HG03280 (cell line): Measurements from ENCODE around the gene UPK1B.

ENCODE experiments used
- ATAC-seq: cut with Tn5 transposase; IDR thresholded peaks from one replicate; pipeline ENCODE4 v1.9.1; 2021; ENCODE audit warnings: mild to moderate bottlenecking, moderate library complexity; ENCODE audit not compliant: unreplicated experiment

Gene UPK1B

GRCh38 chr3:119175872-119176756 is 2.7 kb downstream of the UPK1B start:
- no peak for ATAC-seq

DNA sequence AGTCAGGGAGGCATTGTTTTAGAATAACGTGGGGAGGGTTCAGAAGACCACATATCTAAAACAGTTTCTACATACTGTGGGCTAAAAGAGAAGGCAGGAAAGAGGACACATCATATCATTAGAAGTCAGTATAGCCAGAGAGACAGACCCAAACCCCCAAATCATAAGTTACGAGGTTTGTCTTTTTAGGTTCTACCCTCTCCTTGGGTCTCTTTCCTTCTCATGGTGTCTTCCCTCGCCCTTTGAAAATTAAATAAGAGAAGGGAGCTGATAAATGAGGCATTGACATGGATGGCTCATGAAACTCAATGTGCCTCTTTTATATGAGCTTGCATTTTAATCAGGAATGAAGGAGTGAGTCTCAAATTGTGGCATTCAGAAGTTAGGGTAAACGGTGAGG is 3.4 kb downstream of the UPK1B start:
- ATAC-seq, result no peak

GRCh38 chr3:119177321-119177720 is 3.9 kb downstream of the UPK1B start:
- ATAC-seq, result no peak

DNA sequence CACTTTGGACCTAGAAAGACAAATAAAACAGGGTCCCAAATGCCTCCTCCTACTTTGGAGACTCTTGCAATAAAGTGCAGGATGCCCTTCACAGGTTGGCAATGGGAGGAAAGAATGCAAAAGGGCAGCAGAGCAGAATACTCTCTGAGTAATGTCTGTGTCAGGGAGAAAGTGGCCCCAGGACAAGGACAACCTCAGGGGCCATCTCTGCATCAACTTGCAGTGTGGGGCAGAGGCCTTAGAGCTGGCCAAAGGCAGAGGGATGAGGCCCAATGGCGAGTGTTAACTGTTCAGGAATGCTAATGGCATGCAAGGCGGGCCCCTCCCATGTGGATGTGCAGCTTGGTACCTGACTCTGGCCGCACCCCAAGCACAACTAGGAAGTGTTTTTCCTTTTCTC is 8.4 kb downstream of the UPK1B start:
- ATAC-seq, result no peak

GRCh38 chr3:119184111-119184510 is 10.7 kb downstream of the UPK1B start:
- ATAC-seq, result no peak

DNA sequence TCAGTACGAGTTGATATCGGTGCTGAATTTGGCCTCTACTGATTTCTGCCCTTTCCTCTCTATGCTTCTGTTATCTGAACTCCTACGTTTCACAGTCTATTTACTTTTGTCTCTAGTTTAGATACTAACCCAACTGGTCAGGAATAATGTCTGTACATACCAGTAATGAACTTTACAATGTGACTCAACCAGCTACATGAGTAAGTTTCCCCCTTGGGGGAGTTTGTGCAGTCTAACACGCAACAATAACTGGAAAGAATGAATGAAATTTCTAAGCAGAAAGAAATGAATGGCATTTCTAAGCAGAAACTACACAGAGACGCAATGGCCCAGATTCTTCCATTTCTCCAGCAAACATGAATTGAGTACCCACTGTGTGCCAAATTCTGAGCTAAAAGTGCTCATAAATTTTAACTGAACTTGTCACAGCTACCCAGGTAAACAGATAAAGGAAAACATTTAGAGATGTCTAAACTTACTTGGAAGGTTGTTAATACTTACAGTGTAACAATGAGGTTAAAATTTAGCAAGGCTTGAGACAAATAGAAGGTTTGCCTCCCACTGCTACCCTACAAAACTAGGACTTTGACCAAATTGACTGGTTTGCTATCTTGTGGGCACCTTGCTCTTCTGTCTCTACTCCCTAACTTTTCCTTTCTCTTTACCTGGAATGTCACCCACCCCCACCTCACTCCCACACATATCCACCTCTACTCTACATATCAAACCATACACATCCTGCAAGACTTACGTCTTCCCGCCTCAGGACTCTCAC is 11.6 kb downstream of the UPK1B start:
- no peak for ATAC-seq

- no peak for ATAC-seq
These were observed 13.9 kb downstream of the UPK1B start for GRCh38 chr3:119187266-119187665.

- ATAC-seq, result no peak
These were observed 18.4 kb downstream of the UPK1B start for GRCh38 chr3:119191800-119192199.

DNA sequence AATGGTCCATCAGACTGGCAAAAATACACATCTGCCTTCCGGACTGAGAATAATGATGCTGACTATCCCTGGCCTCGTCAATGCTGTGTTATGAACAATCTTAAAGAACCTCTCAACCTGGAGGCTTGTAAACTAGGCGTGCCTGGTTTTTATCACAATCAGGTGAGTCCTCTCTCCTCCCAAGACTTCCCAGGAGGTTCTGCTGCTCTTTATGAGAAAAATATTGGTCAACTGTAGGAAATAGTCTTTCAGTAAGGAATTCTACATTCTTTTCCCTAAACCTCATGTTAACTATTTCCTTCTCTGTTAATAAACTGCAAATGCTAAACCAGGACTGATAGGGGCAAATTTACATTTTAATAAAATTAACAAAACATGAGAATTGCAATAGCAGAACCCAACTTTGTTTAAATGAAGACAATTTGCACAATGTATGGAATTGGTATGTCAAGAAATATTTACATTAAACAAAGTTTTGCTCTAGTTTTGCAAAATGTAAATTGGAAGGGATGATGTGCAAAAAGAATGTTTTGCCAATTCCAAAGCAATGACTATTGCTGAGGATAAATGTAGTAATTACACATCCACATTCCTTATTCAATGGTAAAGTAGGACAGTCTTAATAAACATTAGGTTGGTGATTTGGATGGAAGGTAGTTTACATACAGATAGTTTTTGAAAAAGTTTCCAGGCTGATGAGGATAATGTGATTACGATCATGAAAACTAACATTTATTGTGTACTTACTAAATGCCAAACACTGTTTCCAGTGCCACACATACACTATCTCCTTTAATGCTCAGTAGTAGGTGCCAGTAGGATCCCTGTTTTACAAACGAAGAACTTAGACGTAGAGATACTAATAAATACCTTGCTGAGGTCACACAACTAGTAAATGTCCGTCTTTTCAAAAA is 21.1 kb downstream of the UPK1B start:
- no peak for ATAC-seq

GRCh38 chr3:119195151-119195476 is 21.7 kb downstream of the UPK1B start:
- ATAC-seq, result no peak

- ATAC-seq, result no peak
These were observed 22.5 kb downstream of the UPK1B start for GRCh38 chr3:119195911-119196310.

DNA sequence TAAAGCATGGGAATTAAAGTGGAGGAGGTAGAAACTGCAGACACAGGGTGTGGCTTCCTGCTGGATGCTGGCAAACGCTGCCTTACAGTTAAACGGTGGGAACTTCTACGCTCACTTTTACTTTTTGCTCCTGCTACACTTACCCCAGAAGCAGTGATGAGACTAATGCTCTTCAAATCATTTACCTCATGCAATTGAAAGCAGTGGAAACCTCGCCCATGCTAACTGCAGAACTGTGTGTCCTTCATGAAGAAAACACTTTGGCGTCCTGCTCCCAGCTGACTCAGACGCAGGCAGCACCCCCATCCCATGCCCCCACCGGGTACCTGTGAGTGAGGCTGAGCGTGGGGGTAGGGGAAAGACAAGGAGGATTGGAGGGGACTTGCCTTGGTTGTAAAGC is 31.8 kb downstream of the UPK1B start:
- ATAC-seq, result no peak

DNA sequence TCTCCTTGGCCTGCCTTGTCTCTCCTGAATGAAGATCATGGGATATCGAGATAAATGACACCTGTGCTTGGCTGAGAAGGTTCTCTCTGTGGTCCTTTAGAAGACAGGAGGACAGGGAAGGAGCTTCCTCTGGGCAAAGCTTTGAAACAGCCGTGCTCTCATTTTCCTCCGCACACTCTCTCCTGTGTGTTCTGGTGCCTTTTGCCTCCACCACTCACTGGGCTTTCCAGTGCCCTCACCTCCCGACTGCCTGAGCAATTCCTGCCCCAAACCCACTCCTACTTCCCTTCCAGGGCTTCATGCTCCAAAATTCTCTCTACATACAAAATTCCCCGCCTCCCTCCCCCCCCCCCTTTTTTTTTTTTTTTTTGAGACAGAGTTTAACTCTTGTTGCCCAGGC is 32.3 kb downstream of the UPK1B start:
- ATAC-seq, result no peak

GRCh38 chr3:119206611-119207511 is 33.5 kb downstream of the UPK1B start:
- no peak for ATAC-seq

DNA sequence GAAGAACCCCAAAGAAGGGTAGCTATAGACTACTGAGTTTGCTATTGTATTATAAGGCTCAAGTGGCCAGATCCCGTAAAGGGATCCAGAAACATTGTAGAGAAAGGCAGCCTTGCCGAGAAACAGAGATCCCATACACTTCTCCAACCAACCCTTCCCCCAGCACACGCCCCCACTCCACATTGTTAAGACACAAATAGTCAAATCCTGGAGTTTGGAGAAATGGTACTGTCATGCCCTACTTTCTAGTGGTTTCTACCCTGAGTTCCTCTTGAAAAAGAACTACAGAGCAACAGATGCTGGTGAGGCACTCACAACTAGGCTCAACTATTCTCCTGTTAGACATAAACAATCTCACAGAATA is 34.1 kb downstream of the UPK1B start:
- ATAC-seq, result no peak

- no peak for ATAC-seq
These were observed 37.8 kb downstream of the UPK1B start for GRCh38 chr3:119211193-119211592.

GRCh38 chr3:119211803-119212202 is 38.4 kb downstream of the UPK1B start:
- no peak for ATAC-seq

DNA sequence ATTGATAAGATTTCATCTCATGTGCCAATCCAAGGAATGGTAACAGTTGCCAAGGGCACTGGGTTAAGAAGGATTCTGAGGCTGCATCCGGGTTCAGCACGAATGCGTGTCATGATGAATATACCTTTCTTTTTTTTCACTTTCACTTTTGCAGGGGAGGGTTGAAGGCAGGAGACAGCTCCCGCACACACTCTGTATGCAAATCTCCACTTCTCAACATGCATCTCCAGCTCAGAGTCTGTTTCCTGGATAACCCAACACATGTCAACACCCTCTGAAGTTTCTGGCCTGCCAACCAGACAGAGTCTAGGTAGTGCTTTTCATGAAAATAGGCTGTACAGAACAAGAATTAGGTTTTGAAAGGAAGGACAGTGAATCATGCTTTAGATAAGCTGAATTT is 45.7 kb downstream of the UPK1B start:
- ATAC-seq, result peak; percentile 99

- ATAC-seq, result no peak
These were observed 46.8 kb downstream of the UPK1B start for GRCh38 chr3:119220198-119220597.

- no peak for ATAC-seq
These were observed 47.7 kb downstream of the UPK1B start for GRCh38 chr3:119220970-119221667.
